HepG2 (cell line): Measurements from ENCODE around the gene DUS2. TPM values are rescaled to one million over a fixed set of nuclear protein-coding genes. Genes with fewer than 3 reads are reported as not detected.

ENCODE experiments used
- NR2F6 ChIP-seq, 2 experiments: IDR thresholded peaks; 2 replicates each; pipeline ENCODE4 v1.6.1; 2016; ENCODE audit warnings: antibody characterized with exemption in 1 of 2, mild to moderate bottlenecking in 1 of 2
- SAP130 ChIP-seq: IDR thresholded peaks from 2 replicates; pipeline ENCODE4 v1.6.1; 2016; ENCODE audit warnings: low read depth
- ZNF530 ChIP-seq: sonication (generic); formaldehyde crosslinking; IDR thresholded peaks from 2 replicates; pipeline ENCODE4 v1.5.0; 2020; ENCODE audit warnings: low read depth, mild to moderate bottlenecking, missing genetic modification reagents
- ZNF768 ChIP-seq: sonication (generic); formaldehyde crosslinking; IDR thresholded peaks from 2 replicates; pipeline ENCODE4 v1.4.0; 2020; ENCODE audit warnings: missing genetic modification reagents
- ZNF792 ChIP-seq: IDR thresholded peaks from 2 replicates; pipeline ENCODE4 v1.6.1; 2016
- polyA plus RNA-seq, 8 experiments: library from polyadenylated mRNA; depleted of rRNA in 3 of 8; stranded (reverse) in 7 of 8; unstranded in 1 of 8; fragments of >200 nt; fragmentation: Illumina TruSeq in 4 of 8; extraction: Trizol in 4 of 8; gene quantifications; 2 replicates each; pipeline versions ENCODE4 v1.2.1 to v1.2.3, GENCODE V29; 2011 to 2016; ENCODE audit warnings: low read depth in 4 of 8, missing spikeins in 1 of 8, mixed read lengths in 1 of 8; ENCODE audit not compliant: insufficient read depth in 1 of 8
- total RNA-seq, 5 experiments: library from RNA; depleted of rRNA; stranded (reverse); fragments of >200 nt; fragmentation: Illumina TruSeq; extraction: Trizol; gene quantifications; 2 replicates each; pipeline ENCODE4 v1.2.3, GENCODE V29; 2016; ENCODE audit warnings: low read depth in 1 of 5
- TF ChIP-seq, protein P1 (sequence below): sonication (generic); formaldehyde crosslinking; IDR thresholded peaks from 2 replicates; pipeline ENCODE4 v1.5.1; 2020; ENCODE audit warnings: mild to moderate bottlenecking, missing genetic modification reagents, moderate library complexity
- TF ChIP-seq, protein P2 (sequence below): sonication (generic); formaldehyde crosslinking; IDR thresholded peaks from 2 replicates; pipeline ENCODE4 v1.5.1; 2020; ENCODE audit warnings: missing genetic modification reagents, mild to moderate bottlenecking, borderline replicate concordance
- TF ChIP-seq, protein P3 (sequence below): sonication (generic); formaldehyde crosslinking; IDR thresholded peaks from 2 replicates; pipeline ENCODE4 v1.5.0; 2020; ENCODE audit warnings: mild to moderate bottlenecking, missing genetic modification reagents, borderline replicate concordance
- TF ChIP-seq, protein P4 (sequence below): sonication (generic); formaldehyde crosslinking; IDR thresholded peaks from 2 replicates; pipeline ENCODE4 v1.4.0; 2020; ENCODE audit warnings: missing genetic modification reagents
- TF ChIP-seq, protein P5 (sequence below): sonication (generic); formaldehyde crosslinking; IDR thresholded peaks from 2 replicates; pipeline ENCODE4 v1.5.0; 2020; ENCODE audit warnings: mild to moderate bottlenecking, missing genetic modification reagents, moderate library complexity
- TF ChIP-seq, protein P6 (sequence below): conservative IDR thresholded peaks from 2 replicates; pipeline ENCODE4 v1.6.1; 2018; ENCODE audit warnings: missing genetic modification reagents

DUS2 gene
- total and polyA plus RNA-seq, 2 of the 13 experiments (the other 11 are each of a cell fraction or from before 2014, with no cell fraction given): 17.8 to 25.1 TPM

DNA sequence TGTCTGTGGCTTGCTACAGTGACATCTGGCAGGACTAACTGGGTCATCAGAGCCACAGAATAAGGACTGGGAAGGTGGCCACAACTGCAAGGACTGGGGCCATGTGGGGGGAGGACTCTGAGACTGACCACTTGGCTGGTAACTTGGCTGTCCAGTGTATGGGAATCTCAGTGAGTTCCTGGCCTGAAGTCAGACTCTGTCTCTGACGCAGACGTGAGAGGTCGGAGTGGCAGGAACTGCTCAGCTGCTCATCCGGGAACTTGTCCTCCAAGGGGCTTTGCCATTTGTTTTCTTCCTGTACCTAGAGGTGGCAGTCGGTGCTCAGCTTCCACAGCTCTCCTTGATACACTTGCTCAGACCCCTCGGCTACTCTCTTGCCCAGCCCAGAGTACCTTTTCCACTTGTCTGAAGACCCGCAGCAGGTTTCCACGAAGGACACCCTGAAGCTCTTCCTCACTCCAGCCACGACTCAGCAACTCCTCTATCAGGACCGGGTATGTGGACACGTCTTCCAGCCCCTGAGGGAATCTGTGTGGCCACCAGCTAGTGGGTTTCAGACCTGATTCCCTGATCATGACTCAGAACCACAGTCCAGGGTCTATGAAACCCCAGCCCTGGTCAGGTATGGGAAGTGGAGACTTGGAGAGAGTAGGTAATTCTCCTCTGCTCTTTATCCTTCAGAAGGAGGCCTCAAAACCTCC, 35.5 kb upstream of the DUS2 start (continued):
- TF ChIP-seq, protein P1, sequence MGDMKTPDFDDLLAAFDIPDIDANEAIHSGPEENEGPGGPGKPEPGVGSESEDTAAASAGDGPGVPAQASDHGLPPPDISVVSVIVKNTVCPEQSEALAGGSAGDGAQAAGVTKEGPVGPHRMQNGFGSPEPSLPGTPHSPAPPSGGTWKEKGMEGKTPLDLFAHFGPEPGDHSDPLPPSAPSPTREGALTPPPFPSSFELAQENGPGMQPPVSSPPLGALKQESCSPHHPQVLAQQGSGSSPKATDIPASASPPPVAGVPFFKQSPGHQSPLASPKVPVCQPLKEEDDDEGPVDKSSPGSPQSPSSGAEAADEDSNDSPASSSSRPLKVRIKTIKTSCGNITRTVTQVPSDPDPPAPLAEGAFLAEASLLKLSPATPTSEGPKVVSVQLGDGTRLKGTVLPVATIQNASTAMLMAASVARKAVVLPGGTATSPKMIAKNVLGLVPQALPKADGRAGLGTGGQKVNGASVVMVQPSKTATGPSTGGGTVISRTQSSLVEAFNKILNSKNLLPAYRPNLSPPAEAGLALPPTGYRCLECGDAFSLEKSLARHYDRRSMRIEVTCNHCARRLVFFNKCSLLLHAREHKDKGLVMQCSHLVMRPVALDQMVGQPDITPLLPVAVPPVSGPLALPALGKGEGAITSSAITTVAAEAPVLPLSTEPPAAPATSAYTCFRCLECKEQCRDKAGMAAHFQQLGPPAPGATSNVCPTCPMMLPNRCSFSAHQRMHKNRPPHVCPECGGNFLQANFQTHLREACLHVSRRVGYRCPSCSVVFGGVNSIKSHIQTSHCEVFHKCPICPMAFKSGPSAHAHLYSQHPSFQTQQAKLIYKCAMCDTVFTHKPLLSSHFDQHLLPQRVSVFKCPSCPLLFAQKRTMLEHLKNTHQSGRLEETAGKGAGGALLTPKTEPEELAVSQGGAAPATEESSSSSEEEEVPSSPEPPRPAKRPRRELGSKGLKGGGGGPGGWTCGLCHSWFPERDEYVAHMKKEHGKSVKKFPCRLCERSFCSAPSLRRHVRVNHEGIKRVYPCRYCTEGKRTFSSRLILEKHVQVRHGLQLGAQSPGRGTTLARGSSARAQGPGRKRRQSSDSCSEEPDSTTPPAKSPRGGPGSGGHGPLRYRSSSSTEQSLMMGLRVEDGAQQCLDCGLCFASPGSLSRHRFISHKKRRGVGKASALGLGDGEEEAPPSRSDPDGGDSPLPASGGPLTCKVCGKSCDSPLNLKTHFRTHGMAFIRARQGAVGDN (CRISPR knock-in tag): peak; percentile 66
- TF ChIP-seq, protein P2, sequence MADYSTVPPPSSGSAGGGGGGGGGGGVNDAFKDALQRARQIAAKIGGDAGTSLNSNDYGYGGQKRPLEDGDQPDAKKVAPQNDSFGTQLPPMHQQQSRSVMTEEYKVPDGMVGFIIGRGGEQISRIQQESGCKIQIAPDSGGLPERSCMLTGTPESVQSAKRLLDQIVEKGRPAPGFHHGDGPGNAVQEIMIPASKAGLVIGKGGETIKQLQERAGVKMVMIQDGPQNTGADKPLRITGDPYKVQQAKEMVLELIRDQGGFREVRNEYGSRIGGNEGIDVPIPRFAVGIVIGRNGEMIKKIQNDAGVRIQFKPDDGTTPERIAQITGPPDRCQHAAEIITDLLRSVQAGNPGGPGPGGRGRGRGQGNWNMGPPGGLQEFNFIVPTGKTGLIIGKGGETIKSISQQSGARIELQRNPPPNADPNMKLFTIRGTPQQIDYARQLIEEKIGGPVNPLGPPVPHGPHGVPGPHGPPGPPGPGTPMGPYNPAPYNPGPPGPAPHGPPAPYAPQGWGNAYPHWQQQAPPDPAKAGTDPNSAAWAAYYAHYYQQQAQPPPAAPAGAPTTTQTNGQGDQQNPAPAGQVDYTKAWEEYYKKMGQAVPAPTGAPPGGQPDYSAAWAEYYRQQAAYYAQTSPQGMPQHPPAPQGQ (CRISPR knock-in tag): no peak
- TF ChIP-seq ZNF530 (CRISPR knock-in tag) (no peak), SAP130 (CRISPR knock-in tag) (peak; percentile 35), NR2F6 (IDR thresholded peaks at IDR 0.05) (no peak), NR2F6 (CRISPR knock-in tag; IDR thresholded peaks at IDR 0.05) (0 out of 2 replicates have a peak, but pooled peaks have one; percentile 11), ZNF792 (CRISPR knock-in tag) (peak; percentile 22; the same call in 1 of the 2 replicates), ZNF768 (CRISPR knock-in tag) (no peak)
- TF ChIP-seq, protein P3, sequence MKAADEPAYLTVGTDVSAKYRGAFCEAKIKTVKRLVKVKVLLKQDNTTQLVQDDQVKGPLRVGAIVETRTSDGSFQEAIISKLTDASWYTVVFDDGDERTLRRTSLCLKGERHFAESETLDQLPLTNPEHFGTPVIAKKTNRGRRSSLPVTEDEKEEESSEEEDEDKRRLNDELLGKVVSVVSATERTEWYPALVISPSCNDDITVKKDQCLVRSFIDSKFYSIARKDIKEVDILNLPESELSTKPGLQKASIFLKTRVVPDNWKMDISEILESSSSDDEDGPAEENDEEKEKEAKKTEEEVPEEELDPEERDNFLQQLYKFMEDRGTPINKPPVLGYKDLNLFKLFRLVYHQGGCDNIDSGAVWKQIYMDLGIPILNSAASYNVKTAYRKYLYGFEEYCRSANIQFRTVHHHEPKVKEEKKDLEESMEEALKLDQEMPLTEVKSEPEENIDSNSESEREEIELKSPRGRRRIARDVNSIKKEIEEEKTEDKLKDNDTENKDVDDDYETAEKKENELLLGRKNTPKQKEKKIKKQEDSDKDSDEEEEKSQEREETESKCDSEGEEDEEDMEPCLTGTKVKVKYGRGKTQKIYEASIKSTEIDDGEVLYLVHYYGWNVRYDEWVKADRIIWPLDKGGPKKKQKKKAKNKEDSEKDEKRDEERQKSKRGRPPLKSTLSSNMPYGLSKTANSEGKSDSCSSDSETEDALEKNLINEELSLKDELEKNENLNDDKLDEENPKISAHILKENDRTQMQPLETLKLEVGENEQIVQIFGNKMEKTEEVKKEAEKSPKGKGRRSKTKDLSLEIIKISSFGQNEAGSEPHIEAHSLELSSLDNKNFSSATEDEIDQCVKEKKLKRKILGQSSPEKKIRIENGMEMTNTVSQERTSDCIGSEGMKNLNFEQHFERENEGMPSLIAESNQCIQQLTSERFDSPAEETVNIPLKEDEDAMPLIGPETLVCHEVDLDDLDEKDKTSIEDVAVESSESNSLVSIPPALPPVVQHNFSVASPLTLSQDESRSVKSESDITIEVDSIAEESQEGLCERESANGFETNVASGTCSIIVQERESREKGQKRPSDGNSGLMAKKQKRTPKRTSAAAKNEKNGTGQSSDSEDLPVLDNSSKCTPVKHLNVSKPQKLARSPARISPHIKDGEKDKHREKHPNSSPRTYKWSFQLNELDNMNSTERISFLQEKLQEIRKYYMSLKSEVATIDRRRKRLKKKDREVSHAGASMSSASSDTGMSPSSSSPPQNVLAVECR: peak; percentile 36; the same call in 1 of the 2 replicates
- TF ChIP-seq, protein P4, sequence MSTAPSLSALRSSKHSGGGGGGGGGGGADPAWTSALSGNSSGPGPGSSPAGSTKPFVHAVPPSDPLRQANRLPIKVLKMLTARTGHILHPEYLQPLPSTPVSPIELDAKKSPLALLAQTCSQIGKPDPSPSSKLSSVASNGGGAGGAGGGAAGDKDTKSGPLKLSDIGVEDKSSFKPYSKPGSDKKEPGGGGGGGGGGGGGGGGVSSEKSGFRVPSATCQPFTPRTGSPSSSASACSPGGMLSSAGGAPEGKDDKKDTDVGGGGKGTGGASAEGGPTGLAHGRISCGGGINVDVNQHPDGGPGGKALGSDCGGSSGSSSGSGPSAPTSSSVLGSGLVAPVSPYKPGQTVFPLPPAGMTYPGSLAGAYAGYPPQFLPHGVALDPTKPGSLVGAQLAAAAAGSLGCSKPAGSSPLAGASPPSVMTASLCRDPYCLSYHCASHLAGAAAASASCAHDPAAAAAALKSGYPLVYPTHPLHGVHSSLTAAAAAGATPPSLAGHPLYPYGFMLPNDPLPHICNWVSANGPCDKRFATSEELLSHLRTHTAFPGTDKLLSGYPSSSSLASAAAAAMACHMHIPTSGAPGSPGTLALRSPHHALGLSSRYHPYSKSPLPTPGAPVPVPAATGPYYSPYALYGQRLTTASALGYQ: no peak
- TF ChIP-seq, protein P5, sequence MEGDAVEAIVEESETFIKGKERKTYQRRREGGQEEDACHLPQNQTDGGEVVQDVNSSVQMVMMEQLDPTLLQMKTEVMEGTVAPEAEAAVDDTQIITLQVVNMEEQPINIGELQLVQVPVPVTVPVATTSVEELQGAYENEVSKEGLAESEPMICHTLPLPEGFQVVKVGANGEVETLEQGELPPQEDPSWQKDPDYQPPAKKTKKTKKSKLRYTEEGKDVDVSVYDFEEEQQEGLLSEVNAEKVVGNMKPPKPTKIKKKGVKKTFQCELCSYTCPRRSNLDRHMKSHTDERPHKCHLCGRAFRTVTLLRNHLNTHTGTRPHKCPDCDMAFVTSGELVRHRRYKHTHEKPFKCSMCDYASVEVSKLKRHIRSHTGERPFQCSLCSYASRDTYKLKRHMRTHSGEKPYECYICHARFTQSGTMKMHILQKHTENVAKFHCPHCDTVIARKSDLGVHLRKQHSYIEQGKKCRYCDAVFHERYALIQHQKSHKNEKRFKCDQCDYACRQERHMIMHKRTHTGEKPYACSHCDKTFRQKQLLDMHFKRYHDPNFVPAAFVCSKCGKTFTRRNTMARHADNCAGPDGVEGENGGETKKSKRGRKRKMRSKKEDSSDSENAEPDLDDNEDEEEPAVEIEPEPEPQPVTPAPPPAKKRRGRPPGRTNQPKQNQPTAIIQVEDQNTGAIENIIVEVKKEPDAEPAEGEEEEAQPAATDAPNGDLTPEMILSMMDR: peak; percentile 41
- TF ChIP-seq, protein P6, sequence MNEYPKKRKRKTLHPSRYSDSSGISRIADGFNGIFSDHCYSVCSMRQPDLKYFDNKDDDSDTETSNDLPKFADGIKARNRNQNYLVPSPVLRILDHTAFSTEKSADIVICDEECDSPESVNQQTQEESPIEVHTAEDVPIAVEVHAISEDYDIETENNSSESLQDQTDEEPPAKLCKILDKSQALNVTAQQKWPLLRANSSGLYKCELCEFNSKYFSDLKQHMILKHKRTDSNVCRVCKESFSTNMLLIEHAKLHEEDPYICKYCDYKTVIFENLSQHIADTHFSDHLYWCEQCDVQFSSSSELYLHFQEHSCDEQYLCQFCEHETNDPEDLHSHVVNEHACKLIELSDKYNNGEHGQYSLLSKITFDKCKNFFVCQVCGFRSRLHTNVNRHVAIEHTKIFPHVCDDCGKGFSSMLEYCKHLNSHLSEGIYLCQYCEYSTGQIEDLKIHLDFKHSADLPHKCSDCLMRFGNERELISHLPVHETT (CRISPR knock-in tag): no peak
